NCI-H460 (cell line): ENCODE data around the gene TCFL5. TPM values are rescaled to one million over a fixed set of nuclear protein-coding genes. Genes with fewer than 3 reads are reported as not detected.
A peak's percentile ranks its signal among the peaks of the same experiment; 100 is the strongest.

Experiments used
- DNase-seq: peaks from one replicate; pipeline ENCODE4 v3.0.0-alpha.2; 2016; ENCODE audit warnings: low read depth; ENCODE audit errors: extremely low read depth
- total RNA-seq: library from RNA; depleted of rRNA; stranded (reverse); fragments of >200 nt; shearing (Covaris generic); gene quantifications from 2 replicates; pipeline ENCODE4 v1.2.3, GENCODE V29; 2014

The TCFL5 gene
- total RNA-seq, 1 experiment from 2014 or later: 15.1 TPM

- DNase-seq: no peak
These were observed 57.5 kb downstream of the TCFL5 start for GRCh38 chr20:62804021-62804626.

GRCh38 chr20:62802026-62802712 is 59.5 kb downstream of the TCFL5 start:
- DNase-seq: no peak

- DNase-seq: no peak
These were observed 60.2 kb downstream of the TCFL5 start for GRCh38 chr20:62801284-62802010.

- DNase-seq: no peak
These were observed 61.0 kb downstream of the TCFL5 start for GRCh38 chr20:62800314-62801259.

- no peak for DNase-seq
These were observed 61.7 kb downstream of the TCFL5 start for GRCh38 chr20:62799873-62800272.

- DNase-seq: no peak
These were observed 62.2 kb downstream of the TCFL5 start for GRCh38 chr20:62799459-62799858.

GRCh38 chr20:62799036-62799435 is 62.6 kb downstream of the TCFL5 start:
- DNase-seq: no peak

GRCh38 chr20:62797671-62798532 is 63.7 kb downstream of the TCFL5 start:
- DNase-seq: no peak

GRCh38 chr20:62796699-62797491 is 64.7 kb downstream of the TCFL5 start:
- DNase-seq: no peak

GRCh38 chr20:62795023-62795761 is 66.4 kb downstream of the TCFL5 start:
- DNase-seq: no peak

- DNase-seq: peak; percentile 95
These were observed 67.5 kb downstream of the TCFL5 start for GRCh38 chr20:62794007-62794724.

GRCh38 chr20:62793757-62794006 is 67.9 kb downstream of the TCFL5 start:
- DNase-seq: no peak

GRCh38 chr20:62792940-62793756 is 68.5 kb downstream of the TCFL5 start:
- DNase-seq: no peak

GRCh38 chr20:62792182-62792939 is 69.3 kb downstream of the TCFL5 start:
- no peak for DNase-seq

- DNase-seq: peak; percentile 93
These were observed 70.1 kb downstream of the TCFL5 start for GRCh38 chr20:62791301-62792181.
